ENCODE data around the gene SRSF5. TPM values are rescaled to one million over a fixed set of nuclear protein-coding genes. Genes with fewer than 3 reads are reported as not detected.

The SRSF5 gene
- total and polyA plus RNA-seq, 12 donors, result 144 to 912 (median 301) TPM

- no peak for DNase-seq
- no peak for TF ChIP-seq POLR2A (IDR thresholded peaks at IDR 0.05)
- no peak for TF ChIP-seq CTCF (IDR thresholded peaks at IDR 0.05)
- H3K36me3 ChIP-seq (replicated peaks in 1 of 2), result no peaks in the 10 kb centered on the region
- 70 to 75% (median 74%) methylated on average over 1 of the region's 1 CpG for WGBS, 4 donors
- no peaks in the 10 kb centered on the region for H3K27me3 ChIP-seq
- H3K9me3 ChIP-seq (replicated peaks in 1 of 3), result no peaks in the 10 kb centered on the region
- H3K4me3 ChIP-seq, result no peak overlapping the region
- H3K4me1 ChIP-seq (replicated peaks in 1 of 2), result no peaks in the 10 kb centered on the region
- intact Hi-C loops (cut with DNase I), result no loop called here
- H3K27ac ChIP-seq, result no peak overlapping the region
Measured at GRCh38 chr14:69760810-69761209, 6.1 kb upstream of the SRSF5 start.

DNA sequence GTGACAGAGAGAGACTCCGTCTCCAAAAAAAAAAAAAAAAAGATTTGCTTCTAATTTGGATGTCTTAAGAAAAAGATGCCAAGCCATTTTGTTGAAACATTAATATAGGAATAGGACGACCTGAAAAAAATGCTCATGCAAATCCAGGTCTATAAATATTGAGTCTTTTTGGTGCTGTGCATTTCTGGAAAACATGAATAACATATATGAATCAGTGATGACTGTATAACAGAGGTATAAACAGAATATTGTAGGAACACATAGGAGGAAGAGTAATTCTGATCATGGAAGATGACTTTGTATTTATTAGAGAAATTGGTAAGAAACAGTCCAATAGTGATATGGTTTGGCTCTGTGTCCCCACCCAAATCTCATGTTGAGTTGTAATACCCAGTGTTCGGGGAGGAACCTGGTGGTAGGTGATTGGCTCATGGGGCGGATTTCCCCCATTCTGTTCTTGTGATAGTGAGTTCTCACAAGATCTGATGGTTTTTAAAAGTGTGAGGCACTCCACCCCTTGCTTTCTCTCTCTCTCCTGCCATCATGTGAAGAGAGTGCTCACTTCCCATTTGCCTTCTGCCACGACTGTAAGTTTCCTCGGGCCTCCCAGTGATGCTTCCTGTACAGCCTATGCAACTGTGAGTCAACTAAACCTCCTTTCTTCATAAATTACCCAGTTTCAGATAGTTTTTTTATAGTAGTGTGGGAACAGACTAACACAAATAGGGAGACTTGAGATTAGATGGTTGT is 3.0 kb upstream of the SRSF5 start:
- intact Hi-C loops (cut with DNase I), result no loop called here
- no peaks in the 10 kb centered on the region for H3K27me3 ChIP-seq
- WGBS, 4 donors, result 75 to 82% (median 79%) methylated on average over 6 of the region's 6 CpGs
- peaks cover 15% of the 10 kb centered on the region in 2 donors for H3K4me1 ChIP-seq (replicated peaks in 1 of 2)
- no peak for TF ChIP-seq POLR2A (IDR thresholded peaks at IDR 0.05)
- TF ChIP-seq CTCF (IDR thresholded peaks at IDR 0.05), result no peak
- no peak for DNase-seq
- H3K36me3 ChIP-seq (replicated peaks in 1 of 2), result peaks cover 0 to 12% of the 10 kb centered on the region in 2 donors
- no peak overlapping the region for H3K4me3 ChIP-seq
- H3K9me3 ChIP-seq (replicated peaks in 1 of 3), result no peaks in the 10 kb centered on the region
- no peak overlapping the region for H3K27ac ChIP-seq

DNA sequence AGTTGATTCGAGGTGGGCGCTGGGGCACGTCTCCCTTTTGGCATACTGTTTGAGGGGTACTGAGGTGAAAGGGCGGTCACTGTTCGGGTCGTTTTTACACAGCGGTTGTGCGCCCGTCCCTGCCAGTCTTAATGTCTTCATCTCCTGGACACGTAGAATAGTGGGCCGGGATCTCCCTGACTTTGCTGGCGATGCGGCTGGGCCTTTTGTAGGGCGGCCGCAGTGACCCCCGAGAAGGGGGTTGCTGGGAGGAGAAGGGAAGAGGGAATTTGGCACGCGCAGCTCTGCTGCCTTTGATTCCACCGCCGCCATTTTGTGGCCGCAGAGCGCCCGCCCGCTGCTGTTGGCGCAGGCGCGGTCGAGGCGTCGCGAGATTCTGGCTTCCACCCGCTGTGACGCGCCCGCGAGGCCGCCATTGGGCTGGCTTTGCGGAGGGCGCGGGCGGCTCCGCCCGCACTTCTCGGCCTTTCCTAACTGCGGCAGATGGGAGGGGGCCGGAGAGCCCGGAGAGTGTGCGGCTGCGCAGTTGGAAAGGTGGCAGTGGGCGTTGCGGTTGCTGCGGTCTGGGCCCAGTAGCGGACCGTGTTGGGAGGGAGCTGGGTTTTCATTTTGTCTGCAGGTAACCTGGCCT is 542 bp downstream of the SRSF5 start:
- H3K27ac ChIP-seq, result peak overlapping the region; percentile 97 to 100 (median 100)
- intact Hi-C loops (cut with DNase I), result no loop called here
- 0 to 2% (median 1%) methylated on average over 7 to 54 of the region's 54 CpGs for WGBS, 4 donors
- peaks cover 0 to 46% of the 10 kb centered on the region in 2 donors for H3K36me3 ChIP-seq (replicated peaks in 1 of 2)
- H3K4me1 ChIP-seq (replicated peaks in 1 of 2), result peaks cover 26 to 36% of the 10 kb centered on the region in 2 donors
- no peaks in the 10 kb centered on the region for H3K9me3 ChIP-seq (replicated peaks in 1 of 3)
- peak overlapping the region; percentile 56 to 98 (median 91) for H3K4me3 ChIP-seq
- TF ChIP-seq POLR2A (IDR thresholded peaks at IDR 0.05), result peak in 1 of 2 donors; percentile 69
- peak in 1 of 6 experiments; percentile 9 for TF ChIP-seq CTCF (IDR thresholded peaks at IDR 0.05)
- H3K27me3 ChIP-seq, result no peaks in the 10 kb centered on the region
- peak; percentile 92 to 95 (median 92) for DNase-seq

DNA sequence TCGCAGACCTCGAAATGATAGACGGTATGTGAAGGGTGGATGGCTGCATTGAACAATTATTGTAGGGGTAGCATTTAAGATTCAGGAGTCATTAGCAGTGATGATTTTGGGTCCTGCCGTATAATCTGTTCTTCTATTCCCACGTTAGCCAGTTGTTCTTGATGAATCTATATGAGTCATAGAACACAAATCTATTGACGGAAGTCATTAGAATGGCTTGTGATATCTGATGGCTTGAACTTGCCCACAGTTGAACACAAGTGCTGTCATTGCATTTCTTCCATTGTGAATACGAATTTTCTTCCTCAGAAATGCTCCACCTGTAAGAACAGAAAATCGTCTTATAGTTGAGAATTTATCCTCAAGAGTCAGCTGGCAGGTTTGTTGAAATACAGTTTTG is 1.9 kb downstream of the SRSF5 start:
- H3K36me3 ChIP-seq (replicated peaks in 1 of 2), result peaks cover 0 to 60% of the 10 kb centered on the region in 2 donors
- H3K9me3 ChIP-seq (replicated peaks in 1 of 3), result no peaks in the 10 kb centered on the region
- H3K4me1 ChIP-seq (replicated peaks in 1 of 2), result peaks cover 26 to 45% of the 10 kb centered on the region in 2 donors
- no peak overlapping the region for H3K27ac ChIP-seq
- peak overlapping the region in 1 of 4 donors; percentile 90 for H3K4me3 ChIP-seq
- intact Hi-C loops (cut with DNase I), result no loop called here
- no peaks in the 10 kb centered on the region for H3K27me3 ChIP-seq
- no peak for TF ChIP-seq POLR2A (IDR thresholded peaks at IDR 0.05)
- TF ChIP-seq CTCF (IDR thresholded peaks at IDR 0.05), result no peak
- DNase-seq, result peak in 1 of 7 donors; percentile 37
- WGBS, 4 donors, result 65 to 69% (median 66%) methylated on average over 8 of the region's 8 CpGs
